Esophagus muscularis mucosa (tissue), 4 donors: Measurements from ENCODE around the gene LTB4R2. TPM values are rescaled to one million over a fixed set of nuclear protein-coding genes. Genes with fewer than 3 reads are reported as not detected.

ENCODE experiments used
- DNase-seq: peaks from one replicate; pipeline ENCODE4 v3.0.0-alpha.2; 2017; ENCODE audit errors: extremely low spot score
- H3K27ac ChIP-seq, 4 donors: fragments of 200-600 bp; sonication (generic); replicated peaks in 1 of 4; 1 replicate in 3 of 4; 2 replicates in 1 of 4; pipeline ENCODE4 v1.5.1; 2016 to 2019; ENCODE audit warnings: mild to moderate bottlenecking in 1 of 4
- H3K27me3 ChIP-seq, 4 donors: fragments of 200-600 bp; sonication (generic); one replicate each; pipeline versions ENCODE4 v1.5.1 to v1.6.0; 2016 to 2019
- H3K36me3 ChIP-seq, 4 donors: fragments of 200-600 bp; sonication (generic); one replicate each; pipeline ENCODE4 v1.5.1; 2016 to 2019
- H3K4me1 ChIP-seq, 4 donors: fragments of 200-600 bp; sonication (generic); one replicate each; pipeline ENCODE4 v1.5.1; 2016 to 2019
- H3K4me3 ChIP-seq, 4 donors: fragments of 200-600 bp; sonication (generic); 1 replicate in 2 of 4; 2 replicates in 2 of 4; pipeline ENCODE4 v1.5.1; 2016 to 2019; ENCODE audit warnings: mild to moderate bottlenecking in 4 of 4, moderate library complexity in 1 of 4
- H3K9me3 ChIP-seq, 4 donors: fragments of 200-600 bp; sonication (generic); 1 replicate in 3 of 4; 2 replicates in 1 of 4; pipeline ENCODE4 v1.5.1; 2016 to 2019
- EP300 ChIP-seq: sonication (generic); formaldehyde crosslinking; IDR thresholded peaks from one replicate; pipeline ENCODE4 v1.6.1; 2017; ENCODE audit warnings: antibody characterized with exemption
- POLR2A ChIP-seq: fragments of 450-650 bp; IDR thresholded peaks from one replicate; pipeline ENCODE4 v1.6.1; 2017; ENCODE audit warnings: antibody characterized with exemption, moderate library complexity, mild to moderate bottlenecking, low read depth
- POLR2AphosphoS5 ChIP-seq, 2 donors: sonication (generic); formaldehyde crosslinking; IDR thresholded peaks; one replicate each; pipeline ENCODE4 v1.6.1; 2017; ENCODE audit warnings: antibody characterized with exemption in 2 of 2
- WGBS: methylation state at CpG from one replicate; pipeline ENCODE4 v1.1.5; 2018; 5-methylcytosine and 5-hydroxymethylcytosine counted together
- intact Hi-C: fragments of 100-400 bp; cut with DNase I; formaldehyde crosslinking; loops from one replicate; pipeline ENCODE4 v1.15.1; 2023
- total RNA-seq, 4 donors: library from RNA; depleted of rRNA; stranded (reverse); fragments of >200 nt; gene quantifications; one replicate each; pipeline versions ENCODE4 v1.1.0 to v1.2.1, GENCODE V29; 2016
- TF ChIP-seq, protein P1 (sequence below), 3 experiments: fragments of 200-600 bp in 2 of 3; fragments of 450-650 bp in 1 of 3; sonication (generic) in 2 of 3; IDR thresholded peaks; one replicate each; pipeline ENCODE4 v1.5.1; 2017 to 2019; ENCODE audit warnings: antibody characterized with exemption in 3 of 3, mild to moderate bottlenecking in 2 of 3, moderate library complexity in 1 of 3

LTB4R2 gene
- total RNA-seq, 4 donors from 2014 or later, result 1.7 to 3.7 (median 2.4) TPM

DNA sequence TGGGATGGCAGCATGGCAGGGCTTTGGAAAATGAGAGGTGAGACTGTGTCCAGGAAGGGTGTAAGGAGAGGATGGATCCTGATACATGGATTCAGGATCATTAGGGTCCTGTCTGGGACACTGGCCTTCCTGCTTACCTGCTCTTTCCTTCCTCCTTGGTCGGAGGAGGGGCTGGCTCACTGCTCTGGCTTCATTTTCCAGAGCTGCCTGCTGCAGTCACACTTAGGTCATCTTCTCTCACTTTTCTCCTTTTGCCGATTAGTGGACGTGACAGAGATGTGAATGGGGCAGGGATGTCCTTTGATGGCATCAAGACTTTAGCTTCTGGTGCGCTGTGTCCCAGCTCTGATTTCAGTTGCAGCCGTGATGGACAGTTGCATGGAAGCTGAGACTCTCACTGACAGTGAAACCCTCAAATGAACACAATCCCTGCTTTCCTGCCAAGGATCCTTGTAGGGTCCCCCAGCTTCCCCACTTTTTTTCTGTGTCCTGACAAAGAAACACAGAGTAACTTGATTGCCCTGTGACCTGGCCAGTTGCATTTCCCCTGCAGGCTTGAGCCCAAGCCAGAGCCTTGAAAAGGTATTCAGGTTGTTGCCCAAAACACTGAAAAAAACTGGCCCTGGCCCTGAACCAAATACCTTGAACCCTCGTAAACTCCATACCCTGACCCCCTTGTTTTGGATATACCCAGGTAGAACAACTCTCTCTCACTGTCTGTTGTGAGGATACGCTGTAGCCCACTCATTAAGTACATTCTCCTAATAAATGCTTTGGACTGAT lies 1.4 kb upstream of the LTB4R2 start:
- intact Hi-C loops, result no loop called here
- Histone ChIP-seq H3K27me3 (no peaks in the 10 kb centered on the region), H3K27ac (no peak overlapping the region), H3K9me3 (no peaks in the 10 kb centered on the region), H3K4me3 (no peak overlapping the region), H3K36me3 (peaks cover 35 to 44% (median 41%) of the 10 kb centered on the region in 4 donors), H3K4me1 (peaks cover 26 to 54% (median 43%) of the 10 kb centered on the region in 4 donors)
- no peak for TF ChIP-seq POLR2AphosphoS5 (IDR thresholded peaks at IDR 0.05)
- TF ChIP-seq, protein P1, sequence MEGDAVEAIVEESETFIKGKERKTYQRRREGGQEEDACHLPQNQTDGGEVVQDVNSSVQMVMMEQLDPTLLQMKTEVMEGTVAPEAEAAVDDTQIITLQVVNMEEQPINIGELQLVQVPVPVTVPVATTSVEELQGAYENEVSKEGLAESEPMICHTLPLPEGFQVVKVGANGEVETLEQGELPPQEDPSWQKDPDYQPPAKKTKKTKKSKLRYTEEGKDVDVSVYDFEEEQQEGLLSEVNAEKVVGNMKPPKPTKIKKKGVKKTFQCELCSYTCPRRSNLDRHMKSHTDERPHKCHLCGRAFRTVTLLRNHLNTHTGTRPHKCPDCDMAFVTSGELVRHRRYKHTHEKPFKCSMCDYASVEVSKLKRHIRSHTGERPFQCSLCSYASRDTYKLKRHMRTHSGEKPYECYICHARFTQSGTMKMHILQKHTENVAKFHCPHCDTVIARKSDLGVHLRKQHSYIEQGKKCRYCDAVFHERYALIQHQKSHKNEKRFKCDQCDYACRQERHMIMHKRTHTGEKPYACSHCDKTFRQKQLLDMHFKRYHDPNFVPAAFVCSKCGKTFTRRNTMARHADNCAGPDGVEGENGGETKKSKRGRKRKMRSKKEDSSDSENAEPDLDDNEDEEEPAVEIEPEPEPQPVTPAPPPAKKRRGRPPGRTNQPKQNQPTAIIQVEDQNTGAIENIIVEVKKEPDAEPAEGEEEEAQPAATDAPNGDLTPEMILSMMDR (IDR thresholded peaks at IDR 0.05), result peak in 1 of 3 experiments; percentile 10
- 88% methylated on average over 7 of the region's 7 CpGs for WGBS
- no peak for DNase-seq

DNA sequence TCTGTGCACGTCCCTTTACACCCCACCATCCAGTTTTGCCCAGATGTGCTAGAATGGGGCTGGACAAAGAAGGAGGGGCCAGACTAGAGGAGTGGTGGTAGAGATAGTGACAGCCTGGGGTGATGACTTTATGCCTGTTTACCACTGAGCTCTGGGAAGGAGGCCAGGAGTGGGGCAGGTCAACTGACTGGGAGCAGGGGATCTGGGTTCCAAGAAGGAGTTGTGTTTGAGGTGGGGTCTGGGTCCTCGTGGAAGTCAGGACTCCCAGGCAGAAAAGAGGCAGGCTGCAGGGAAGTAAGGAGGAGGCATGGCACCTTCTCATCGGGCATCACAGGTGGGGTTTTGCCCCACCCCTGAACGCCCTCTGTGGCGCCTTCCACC lies 315 bp downstream of the LTB4R2 start:
- Histone ChIP-seq H3K4me1 (peaks cover 41 to 70% (median 51%) of the 10 kb centered on the region in 4 donors), H3K36me3 (peaks cover 19 to 27% (median 24%) of the 10 kb centered on the region in 4 donors), H3K9me3 (no peaks in the 10 kb centered on the region), H3K27me3 (peaks cover 0 to 7% (median 0%) of the 10 kb centered on the region in 4 donors), H3K27ac (peak overlapping the region; percentile 77 to 90 (median 84)), H3K4me3 (peak overlapping the region; percentile 64 to 73 (median 66))
- WGBS, result 33% methylated on average over 4 of the region's 5 CpGs
- DNase-seq, result no peak
- intact Hi-C loops, result loop anchor here (5.0 kb wide), 1 partner anchor 127 kb away; no protein-coding TSS in a partner anchor
- TF ChIP-seq EP300, result no peak
- no peak for TF ChIP-seq POLR2A
- TF ChIP-seq, protein P1 (IDR thresholded peaks at IDR 0.05), result no peak
- no peak for TF ChIP-seq POLR2AphosphoS5 (IDR thresholded peaks at IDR 0.05)

DNA sequence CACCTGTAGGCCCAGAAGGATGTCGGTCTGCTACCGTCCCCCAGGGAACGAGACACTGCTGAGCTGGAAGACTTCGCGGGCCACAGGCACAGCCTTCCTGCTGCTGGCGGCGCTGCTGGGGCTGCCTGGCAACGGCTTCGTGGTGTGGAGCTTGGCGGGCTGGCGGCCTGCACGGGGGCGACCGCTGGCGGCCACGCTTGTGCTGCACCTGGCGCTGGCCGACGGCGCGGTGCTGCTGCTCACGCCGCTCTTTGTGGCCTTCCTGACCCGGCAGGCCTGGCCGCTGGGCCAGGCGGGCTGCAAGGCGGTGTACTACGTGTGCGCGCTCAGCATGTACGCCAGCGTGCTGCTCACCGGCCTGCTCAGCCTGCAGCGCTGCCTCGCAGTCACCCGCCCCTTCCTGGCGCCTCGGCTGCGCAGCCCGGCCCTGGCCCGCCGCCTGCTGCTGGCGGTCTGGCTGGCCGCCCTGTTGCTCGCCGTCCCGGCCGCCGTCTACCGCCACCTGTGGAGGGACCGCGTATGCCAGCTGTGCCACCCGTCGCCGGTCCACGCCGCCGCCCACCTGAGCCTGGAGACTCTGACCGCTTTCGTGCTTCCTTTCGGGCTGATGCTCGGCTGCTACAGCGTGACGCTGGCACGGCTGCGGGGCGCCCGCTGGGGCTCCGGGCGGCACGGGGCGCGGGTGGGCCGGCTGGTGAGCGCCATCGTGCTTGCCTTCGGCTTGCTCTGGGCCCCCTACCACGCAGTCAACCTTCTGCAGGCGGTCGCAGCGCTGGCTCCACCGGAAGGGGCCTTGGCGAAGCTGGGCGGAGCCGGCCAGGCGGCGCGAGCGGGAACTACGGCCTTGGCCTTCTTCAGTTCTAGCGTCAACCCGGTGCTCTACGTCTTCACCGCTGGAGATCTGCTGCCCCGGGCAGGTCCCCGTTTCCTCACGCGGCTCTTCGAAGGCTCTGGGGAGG lies 985 bp downstream of the LTB4R2 start, which contains the start of gene LTB4R:
Gene LTB4R (plus strand): TSS at position 857 of the 959 bp plus-strand sequence. CDS start 4,150 bp downstream, outside the sequence.
- Histone ChIP-seq H3K27me3 (peaks cover 0 to 13% (median under 1%) of the 10 kb centered on the region in 4 donors), H3K4me1 (peaks cover 46 to 77% (median 57%) of the 10 kb centered on the region in 4 donors), H3K36me3 (peaks cover 12 to 20% (median 17%) of the 10 kb centered on the region in 4 donors), H3K27ac (peak within 1 kb of the TSS; percentile 77 to 90 (median 84)), H3K9me3 (no peaks in the 10 kb centered on the region), H3K4me3 (peak within 1 kb of the TSS; percentile 64 to 73 (median 66))
- intact Hi-C loops, result loop anchor here (5.0 kb wide), 1 partner anchor 126 kb away; no protein-coding TSS in a partner anchor
- DNase-seq, result no peak
- TF ChIP-seq EP300 (no peak), POLR2AphosphoS5 (IDR thresholded peaks at IDR 0.05) (peak; percentile 42 to 63)
- TF ChIP-seq, protein P1 (IDR thresholded peaks at IDR 0.05), result peak; percentile 27 to 48 (median 30)
- 30% methylated on average over 25 of the region's 99 CpGs for WGBS

DNA sequence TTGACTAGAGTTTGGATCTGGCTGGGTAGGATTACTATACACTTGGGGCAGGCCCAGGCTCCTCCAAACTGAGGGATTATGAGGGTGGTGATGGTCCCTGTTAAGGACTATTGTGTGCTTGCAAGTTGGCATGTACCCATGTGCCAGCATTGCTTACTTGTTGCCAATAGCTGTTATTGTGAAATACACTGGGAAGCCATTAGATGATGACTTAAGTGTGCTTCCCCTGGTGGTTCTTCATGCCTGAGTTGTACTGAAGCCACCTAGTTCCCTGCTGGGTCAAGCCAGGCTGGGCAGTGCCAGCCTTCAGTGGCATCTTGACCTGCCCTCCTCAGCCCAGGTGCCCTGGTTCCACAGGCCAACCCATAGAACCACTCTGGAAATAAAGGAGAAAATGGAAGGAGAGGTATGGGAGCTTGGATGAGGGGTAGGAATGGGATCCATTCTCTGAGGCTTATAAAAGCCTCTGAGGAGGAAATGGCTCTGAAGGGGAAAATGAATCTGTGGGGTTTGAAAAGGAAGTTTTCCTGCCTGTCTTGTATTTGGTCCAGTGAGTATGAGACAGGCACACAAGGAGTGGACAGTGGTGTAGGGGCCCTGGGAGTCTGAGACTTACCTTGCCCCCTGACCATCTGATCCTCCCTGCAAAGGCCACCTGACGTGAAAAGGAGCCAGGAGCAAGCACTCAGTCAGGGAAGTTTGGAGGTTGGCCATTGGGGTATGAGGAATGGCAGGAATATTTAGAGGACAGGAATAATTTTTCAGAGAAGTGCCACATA lies 2.1 kb downstream of the LTB4R2 start:
- Histone ChIP-seq H3K4me1 (peaks cover 54 to 87% (median 66%) of the 10 kb centered on the region in 4 donors), H3K27ac (peak overlapping the region; percentile 77 to 90 (median 84)), H3K4me3 (peak overlapping the region; percentile 64 to 73 (median 66)), H3K27me3 (peaks cover 0 to 24% (median 9%) of the 10 kb centered on the region in 4 donors), H3K36me3 (peaks cover 2 to 9% (median 7%) of the 10 kb centered on the region in 4 donors), H3K9me3 (no peaks in the 10 kb centered on the region)
- TF ChIP-seq, protein P1 (IDR thresholded peaks at IDR 0.05), result no peak
- TF ChIP-seq POLR2A (no peak), EP300 (no peak), POLR2AphosphoS5 (IDR thresholded peaks at IDR 0.05) (no peak)
- no peak for DNase-seq
- intact Hi-C loops, result loop anchor here (5.0 kb wide), 1 partner anchor 125 kb away; no protein-coding TSS in a partner anchor
- WGBS, result 80% methylated on average over 1 of the region's 1 CpG
